Activated CD8-positive, alpha-beta memory T cell treated with anti-CD3 and anti-CD28 coated beads for 4 hours (primary cell): ENCODE data around the gene YARS2.
"Not testable (repeated sequence)": the region's sequence is repeated elsewhere in the genome, so short reads cannot be mapped to it uniquely, and the experiment has no call there.

Experiments used
- DNase-seq, 2 donors: peaks; one replicate each; pipeline ENCODE4 v3.0.0-alpha.2; 2020; ENCODE audit warnings: low read depth in 2 of 2

Gene YARS2

GRCh38 chr12:32743264-32743663 is 12.4 kb downstream of the YARS2 start:
- DNase-seq = no peak

- no peak for DNase-seq
Measured at GRCh38 chr12:32742133-32742532, 13.6 kb downstream of the YARS2 start.

GRCh38 chr12:32739279-32739678 is 16.4 kb downstream of the YARS2 start:
- no peak for DNase-seq

GRCh38 chr12:32737715-32738114 is 18.0 kb downstream of the YARS2 start:
- DNase-seq = no peak

GRCh38 chr12:32736445-32736844 is 19.3 kb downstream of the YARS2 start:
- no peak for DNase-seq

GRCh38 chr12:32734952-32735351 is 20.7 kb downstream of the YARS2 start:
- DNase-seq = no peak

GRCh38 chr12:32727237-32727636 is 28.5 kb downstream of the YARS2 start:
- no peak for DNase-seq

GRCh38 chr12:32726286-32726685 is 29.4 kb downstream of the YARS2 start:
- no peak for DNase-seq

GRCh38 chr12:32725308-32725707 is 30.4 kb downstream of the YARS2 start:
- not testable (repeated sequence) for DNase-seq

- DNase-seq = no peak
Measured at GRCh38 chr12:32718926-32719325, 36.8 kb downstream of the YARS2 start.

- DNase-seq = no peak
Measured at GRCh38 chr12:32714772-32715171, 40.9 kb downstream of the YARS2 start.

- DNase-seq = no peak
Measured at GRCh38 chr12:32708926-32709325, 46.8 kb downstream of the YARS2 start.

- DNase-seq = no peak
Measured at GRCh38 chr12:32706335-32707024, 49.2 kb downstream of the YARS2 start.

GRCh38 chr12:32705783-32706182 is 49.9 kb downstream of the YARS2 start:
- no peak for DNase-seq

- no peak for DNase-seq
Measured at GRCh38 chr12:32702946-32703345, 52.8 kb downstream of the YARS2 start.

GRCh38 chr12:32702473-32702872 is 53.2 kb downstream of the YARS2 start:
- no peak for DNase-seq

GRCh38 chr12:32699437-32699836 is 56.3 kb downstream of the YARS2 start:
- not testable (repeated sequence) for DNase-seq

- DNase-seq = no peak
Measured at GRCh38 chr12:32698285-32698684, 57.4 kb downstream of the YARS2 start.

- no peak for DNase-seq
Measured at GRCh38 chr12:32697445-32697844, 58.3 kb downstream of the YARS2 start.
